HEK293 (cell line): ENCODE data around the gene BZW2.

ENCODE experiments used
- CTCF ChIA-PET: fragments of 350-600 bp; formaldehyde crosslinking; extraction: SDS; loops from one replicate; lab custom pipeline; 2021; ENCODE audit warnings: antibody characterized with exemption; lab: Yijun Ruan, JAX
- POLR2A ChIA-PET: fragments of 300-600 bp; formaldehyde crosslinking; extraction: SDS; loops from one replicate; lab custom pipeline; 2020; ENCODE audit warnings: antibody characterized with exemption, inconsistent platforms; lab: Yijun Ruan, JAX
- H3K27ac ChIP-seq: fragments of 200-500 bp; sonication (Bioruptor generic); 2 replicates; pipeline ENCODE4 v1.5.1; 2014; ENCODE audit warnings: low read depth, low read length, control low read depth, inconsistent platforms; ENCODE audit errors: extremely low read depth
- H3K36me3 ChIP-seq, 2 experiments: fragments of 200-500 bp in 1 of 2; sonication (Bioruptor generic) in 1 of 2; 1 replicate in 1 of 2; 2 replicates in 1 of 2; pipeline ENCODE4 v1.5.1; 2014 to 2017; ENCODE audit warnings: inconsistent platforms in 2 of 2, low read length in 2 of 2; ENCODE audit not compliant: control insufficient read depth in 2 of 2, insufficient read depth in 1 of 2
- H3K4me1 ChIP-seq: fragments of 200-500 bp; sonication (Bioruptor generic); 2 replicates; pipeline ENCODE4 v1.5.1; 2014; ENCODE audit warnings: mild to moderate bottlenecking, low read length, inconsistent platforms; ENCODE audit not compliant: control insufficient read depth, insufficient read depth
- H3K4me3 ChIP-seq: 2 replicates; pipeline ENCODE4 v1.5.1; 2011; ENCODE audit warnings: low read depth, mild to moderate bottlenecking, control low read depth, low read length, moderate library complexity
- H3K9me3 ChIP-seq: fragments of 200-500 bp; sonication (Bioruptor generic); 2 replicates; pipeline ENCODE4 v1.5.1; 2014; ENCODE audit warnings: low read depth, low read length, inconsistent platforms; ENCODE audit not compliant: control insufficient read depth, insufficient read depth
- MZF1 ChIP-seq: fragments of 450-650 bp; formaldehyde crosslinking; IDR thresholded peaks from 2 replicates; pipeline ENCODE4 v1.5.1; 2017; ENCODE audit warnings: missing biosample characterization, missing genetic modification characterization, borderline replicate concordance
- SP3 ChIP-seq: fragments of 450-650 bp; formaldehyde crosslinking; IDR thresholded peaks from 2 replicates; pipeline ENCODE4 v1.5.1; 2016; ENCODE audit warnings: missing biosample characterization, missing genetic modification characterization
- ZIC2 ChIP-seq: fragments of 450-650 bp; formaldehyde crosslinking; IDR thresholded peaks from 2 replicates; pipeline ENCODE4 v1.5.1; 2016; ENCODE audit warnings: missing biosample characterization, missing genetic modification characterization
- ZNF148 ChIP-seq: fragments of 450-650 bp; formaldehyde crosslinking; IDR thresholded peaks from 2 replicates; pipeline ENCODE4 v1.5.0; 2017; ENCODE audit warnings: missing biosample characterization, missing genetic modification characterization, borderline replicate concordance
- ZNF280D ChIP-seq: fragments of 450-650 bp; formaldehyde crosslinking; IDR thresholded peaks from 2 replicates; pipeline ENCODE4 v1.5.1; 2016; ENCODE audit warnings: missing biosample characterization, missing genetic modification characterization
- ZNF398 ChIP-seq: fragments of 450-650 bp; formaldehyde crosslinking; IDR thresholded peaks from 2 replicates; pipeline ENCODE4 v1.5.1; 2017; ENCODE audit warnings: missing biosample characterization, missing genetic modification characterization
- ZNF433 ChIP-seq: fragments of 450-650 bp; formaldehyde crosslinking; IDR thresholded peaks from 2 replicates; pipeline ENCODE4 v1.5.1; 2016; ENCODE audit warnings: missing biosample characterization, missing genetic modification characterization, low read depth
- ZNF664 ChIP-seq: fragments of 450-650 bp; formaldehyde crosslinking; IDR thresholded peaks from 2 replicates; pipeline ENCODE4 v1.5.1; 2016; ENCODE audit warnings: missing biosample characterization, missing genetic modification characterization
- TF ChIP-seq, protein P1 (sequence below): fragments of 450-650 bp; formaldehyde crosslinking; IDR thresholded peaks from 2 replicates; pipeline ENCODE4 v1.5.1; 2016; ENCODE audit warnings: missing biosample characterization, missing genetic modification characterization
- TF ChIP-seq, protein P2 (sequence below): fragments of 450-650 bp; formaldehyde crosslinking; IDR thresholded peaks from 2 replicates; pipeline ENCODE4 v1.5.1; 2016; ENCODE audit warnings: missing biosample characterization, missing genetic modification characterization

BZW2 gene

DNA sequence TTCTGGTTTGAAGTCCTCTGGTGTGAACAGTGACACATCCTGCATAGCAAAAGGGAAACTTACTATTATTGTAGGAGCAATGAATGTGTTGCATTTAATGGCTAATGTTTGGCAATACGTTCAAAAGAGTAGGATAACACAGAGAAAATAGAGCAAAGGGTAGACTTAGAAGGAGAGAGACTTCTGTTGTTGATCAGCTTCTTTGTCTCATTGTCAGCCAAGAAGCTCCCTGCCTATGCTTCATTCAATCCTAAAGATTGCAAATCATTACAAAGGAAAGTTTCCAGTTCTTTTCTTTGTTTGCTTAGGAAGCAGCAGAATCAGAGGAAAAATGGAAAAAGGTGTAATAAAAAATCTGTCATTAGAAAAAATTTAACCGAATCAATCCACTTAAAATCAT lies 99.7 kb downstream of the BZW2 start:
- CTCF ChIA-PET: interaction anchor here (0.7 kb wide), 1 partner anchor 10 kb away, joined by 5 read pairs; no protein-coding TSS in a partner anchor

More for the DNA sequence above, 99.7 kb downstream of the BZW2 start:
- Histone ChIP-seq H3K4me3 (no peak overlapping the region), H3K27ac (no peak overlapping the region), H3K9me3 (no peaks in the 10 kb centered on the region), H3K36me3 (no peaks in the 10 kb centered on the region)
- POLR2A ChIA-PET: no interaction called here
- TF ChIP-seq, protein P1, sequence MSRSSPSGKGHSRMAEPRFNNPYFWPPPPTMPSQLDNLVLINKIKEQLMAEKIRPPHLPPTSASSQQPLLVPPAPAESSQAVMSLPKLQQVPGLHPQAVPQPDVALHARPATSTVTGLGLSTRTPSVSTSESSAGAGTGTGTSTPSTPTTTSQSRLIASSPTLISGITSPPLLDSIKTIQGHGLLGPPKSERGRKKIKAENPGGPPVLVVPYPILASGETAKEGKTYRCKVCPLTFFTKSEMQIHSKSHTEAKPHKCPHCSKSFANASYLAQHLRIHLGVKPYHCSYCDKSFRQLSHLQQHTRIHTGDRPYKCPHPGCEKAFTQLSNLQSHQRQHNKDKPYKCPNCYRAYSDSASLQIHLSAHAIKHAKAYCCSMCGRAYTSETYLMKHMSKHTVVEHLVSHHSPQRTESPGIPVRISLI: no peak
- no peak for TF ChIP-seq ZIC2 (tag by site-specific recombination)
- TF ChIP-seq MZF1 (tag by site-specific recombination): no peak
- no peak for TF ChIP-seq ZNF280D (tag by site-specific recombination)
- no peak for TF ChIP-seq ZNF148 (tag by site-specific recombination)
- no peak for TF ChIP-seq ZNF433 (tag by site-specific recombination)
- TF ChIP-seq ZNF664 (tag by site-specific recombination): no peak
- TF ChIP-seq ZNF398 (tag by site-specific recombination): no peak
- TF ChIP-seq, protein P2, sequence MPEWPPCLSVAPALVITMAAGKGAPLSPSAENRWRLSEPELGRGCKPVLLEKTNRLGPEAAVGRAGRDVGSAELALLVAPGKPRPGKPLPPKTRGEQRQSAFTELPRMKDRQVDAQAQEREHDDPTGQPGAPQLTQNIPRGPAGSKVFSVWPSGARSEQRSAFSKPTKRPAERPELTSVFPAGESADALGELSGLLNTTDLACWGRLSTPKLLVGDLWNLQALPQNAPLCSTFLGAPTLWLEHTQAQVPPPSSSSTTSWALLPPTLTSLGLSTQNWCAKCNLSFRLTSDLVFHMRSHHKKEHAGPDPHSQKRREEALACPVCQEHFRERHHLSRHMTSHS: no peak
- TF ChIP-seq SP3: no peak
- TF ChIP-seq, all 188 proteins: peak for 0
- peaks cover 11% of the 10 kb centered on the region; the same call in 1 of the 2 replicates for H3K4me1 ChIP-seq
